Central memory CD4-positive, alpha-beta T cell (primary cell): ENCODE data around the gene GPER1.
"Not testable (repeated sequence)": the region's sequence is repeated elsewhere in the genome, so short reads cannot be mapped to it uniquely, and the experiment has no call there.

ENCODE experiments used
- DNase-seq: peaks from one replicate; pipeline ENCODE4 v3.0.0; 2022

Gene GPER1

GRCh38 chr7:1071731-1072254 is 16.1 kb upstream of the GPER1 start:
- DNase-seq = no peak

GRCh38 chr7:1073142-1073977 is 14.6 kb upstream of the GPER1 start:
- no peak for DNase-seq

GRCh38 chr7:1074018-1074417 is 13.9 kb upstream of the GPER1 start:
- DNase-seq = not testable (repeated sequence)

GRCh38 chr7:1074593-1075431 is 13.1 kb upstream of the GPER1 start:
- DNase-seq = no peak

- no peak for DNase-seq
These were observed 11.5 kb upstream of the GPER1 start for GRCh38 chr7:1076184-1077072.

- no peak for DNase-seq
These were observed 9.4 kb upstream of the GPER1 start for GRCh38 chr7:1078519-1078918.

GRCh38 chr7:1078985-1079384 is 8.9 kb upstream of the GPER1 start:
- no peak for DNase-seq

- DNase-seq = no peak
These were observed 8.4 kb upstream of the GPER1 start for GRCh38 chr7:1079546-1079945.

- DNase-seq = no peak
These were observed 7.5 kb upstream of the GPER1 start for GRCh38 chr7:1080252-1080920.

GRCh38 chr7:1080921-1081255 is 7.0 kb upstream of the GPER1 start:
- DNase-seq = no peak

GRCh38 chr7:1081336-1081735 is 6.6 kb upstream of the GPER1 start:
- DNase-seq = no peak

GRCh38 chr7:1081931-1082401 is 5.9 kb upstream of the GPER1 start:
- no peak for DNase-seq

GRCh38 chr7:1083729-1084657 is 3.9 kb upstream of the GPER1 start:
- DNase-seq = no peak

GRCh38 chr7:1085266-1085665 is 2.6 kb upstream of the GPER1 start:
- no peak for DNase-seq

GRCh38 chr7:1085910-1086421 is 1.9 kb upstream of the GPER1 start:
- DNase-seq = no peak

- peak; percentile 54 for DNase-seq
These were observed 1.1 kb upstream of the GPER1 start for GRCh38 chr7:1086588-1087464.

GRCh38 chr7:1087465-1087814 is 473 bp upstream of the GPER1 start:
- no peak for DNase-seq

GRCh38 chr7:1090236-1090635 is 2.3 kb downstream of the GPER1 start:
- DNase-seq = no peak
